ENCODE results near the gene LCN12.

The LCN12 gene

GRCh38 chr9:136925414-136926153 lies 26.5 kb upstream of the LCN12 start:
- DNase-seq (ENCODE audit: low read depth, low spot score) = no peak
- H3K4me3 ChIP-seq (ENCODE audit: low read length) = no peak overlapping the region

GRCh38 chr9:136926154-136926704 lies 25.8 kb upstream of the LCN12 start:
- DNase-seq (ENCODE audit: low read depth, low spot score) = no peak
- H3K4me3 ChIP-seq (ENCODE audit: low read length) = no peak overlapping the region

GRCh38 chr9:136926749-136927148 lies 25.3 kb upstream of the LCN12 start:
- no peak overlapping the region for H3K4me3 ChIP-seq (ENCODE audit: low read length)
- no peak for DNase-seq (ENCODE audit: low read depth, low spot score)

- H3K4me3 ChIP-seq (ENCODE audit: low read length) = no peak overlapping the region
- no peak for DNase-seq (ENCODE audit: low read depth, low spot score)
Observed at GRCh38 chr9:136927343-136928271, 24.5 kb upstream of the LCN12 start.

GRCh38 chr9:136928591-136928990 lies 23.5 kb upstream of the LCN12 start:
- H3K4me3 ChIP-seq (ENCODE audit: low read length) = no peak overlapping the region
- no peak for DNase-seq (ENCODE audit: low read depth, low spot score)

- no peak overlapping the region for H3K4me3 ChIP-seq (ENCODE audit: low read length)
- no peak for DNase-seq (ENCODE audit: low read depth, low spot score)
Observed at GRCh38 chr9:136930014-136930413, 22.1 kb upstream of the LCN12 start.

GRCh38 chr9:136931611-136932130 lies 20.4 kb upstream of the LCN12 start:
- H3K4me3 ChIP-seq (ENCODE audit: low read length) = no peak overlapping the region
- no peak for DNase-seq (ENCODE audit: low read depth, low spot score)

- no peak overlapping the region for H3K4me3 ChIP-seq (ENCODE audit: low read length)
- no peak for DNase-seq (ENCODE audit: low read depth, low spot score)
Observed at GRCh38 chr9:136934277-136934676, 17.8 kb upstream of the LCN12 start.

- H3K4me3 ChIP-seq (ENCODE audit: low read length) = no peak overlapping the region
- no peak for DNase-seq (ENCODE audit: low read depth, low spot score)
Observed at GRCh38 chr9:136935651-136936050, 16.4 kb upstream of the LCN12 start.

GRCh38 chr9:136936645-136937170 lies 15.4 kb upstream of the LCN12 start:
- no peak overlapping the region for H3K4me3 ChIP-seq (ENCODE audit: low read length)
- DNase-seq (ENCODE audit: low read depth, low spot score) = no peak

- DNase-seq (ENCODE audit: low read depth, low spot score) = no peak
- H3K4me3 ChIP-seq (ENCODE audit: low read length) = no peak overlapping the region
Observed at GRCh38 chr9:136937186-136938001, 14.7 kb upstream of the LCN12 start.

- no peak overlapping the region for H3K4me3 ChIP-seq (ENCODE audit: low read length)
- DNase-seq (ENCODE audit: low read depth, low spot score) = no peak
Observed at GRCh38 chr9:136939431-136939995, 12.6 kb upstream of the LCN12 start.

GRCh38 chr9:136939996-136940525 lies 12.0 kb upstream of the LCN12 start:
- no peak overlapping the region for H3K4me3 ChIP-seq (ENCODE audit: low read length)
- no peak for DNase-seq (ENCODE audit: low read depth, low spot score)

GRCh38 chr9:136940526-136941230 lies 11.4 kb upstream of the LCN12 start:
- no peak for DNase-seq (ENCODE audit: low read depth, low spot score)

GRCh38 chr9:136941231-136942111 lies 10.6 kb upstream of the LCN12 start:
- DNase-seq (ENCODE audit: low read depth, low spot score) = no peak
- no peak overlapping the region for H3K4me3 ChIP-seq (ENCODE audit: low read length)

More at GRCh38 chr9:136940526-136941230, 11.4 kb upstream of the LCN12 start:
- H3K4me3 ChIP-seq (ENCODE audit: low read length) = no peak overlapping the region

- no peak for DNase-seq (ENCODE audit: low read depth, low spot score)
- no peak overlapping the region for H3K4me3 ChIP-seq (ENCODE audit: low read length)
Observed at GRCh38 chr9:136942112-136942880, 9.8 kb upstream of the LCN12 start.

Data from Jurkat, Clone E6-1 (cell line).